ENCODE results near the gene BBS7. TPM values are rescaled to one million over a fixed set of nuclear protein-coding genes. Genes with fewer than 3 reads are reported as not detected.

BBS7 gene
- total and polyA plus RNA-seq, 2 of the 13 experiments (the other 11 are each of a cell fraction or from before 2014, with no cell fraction given) = 9.0 to 15.7 TPM

- BruUV-seq (replicated peaks) = no TSS peak
- no peak for ATAC-seq
- WGBS (ENCODE audit: low lambda C conversion rate) = 90% methylated on average over 6 of the region's 6 CpGs
- ChIA-PET CTCF (ENCODE audit: low intra/inter-chr PET ratio, low total read pairs) (no interaction called here), POLR2A (no interaction called here)
- no peaks in the 10 kb centered on the region for H3K27me3 ChIP-seq (ENCODE audit: control insufficient read depth in 1 of 2, insufficient read depth in 2 of 2, low read length in 2 of 2)
- no peaks in the 10 kb centered on the region for H3K4me1 ChIP-seq (ENCODE audit: insufficient read depth, low read length)
- H3K27ac ChIP-seq (ENCODE audit: extremely low read length, insufficient read depth, low read length) = no peak overlapping the region
- H3K9me3 ChIP-seq (ENCODE audit: low read length) = no peaks in the 10 kb centered on the region
- in situ Hi-C loops (cut with HindIII; ENCODE audit: extremely low pct_ligation_motif_present, low pct_unique_long_range_greater_than_20kb) = no loop called here
- H4K20me1 ChIP-seq (ENCODE audit: insufficient read depth, low read length) = no peaks in the 10 kb centered on the region
- FAIRE-seq = no peak
- peaks cover 1 to 9% of the 10 kb centered on the region in 2 experiments; a peak in 2 of 5 replicates for H3K36me3 ChIP-seq (replicated peaks in 1 of 2; ENCODE audit: control insufficient read depth in 1 of 2, insufficient read depth in 2 of 2, low read length in 2 of 2)
- no peak overlapping the region for H3K9ac ChIP-seq (ENCODE audit: insufficient read depth, low read depth, low read length)
- H3K79me2 ChIP-seq (ENCODE audit: insufficient read depth, low read length) = no peaks in the 10 kb centered on the region
- no peak overlapping the region for H3K4me3 ChIP-seq (replicated peaks in 1 of 3; ENCODE audit: insufficient read depth in 1 of 3, low read depth in 2 of 3, low read length in 3 of 3)
- no peak overlapping the region for H3K4me2 ChIP-seq (ENCODE audit: low read depth, low read length)
- TF ChIP-seq CEBPB (IDR thresholded peaks at IDR 0.05; ENCODE audit: borderline replicate concordance, low read depth, low read length) (no peak), ZNF225 (CRISPR knock-in tag; IDR thresholded peaks at IDR 0.05) (no peak), ZNF337 (CRISPR knock-in tag; IDR thresholded peaks at IDR 0.05; ENCODE audit: borderline replicate concordance, low read depth) (no peak), ZNF841 (CRISPR knock-in tag; IDR thresholded peaks at IDR 0.05; ENCODE audit: borderline replicate concordance) (no peak), ZNF772 (CRISPR knock-in tag; IDR thresholded peaks at IDR 0.05) (no peak), ZNF773 (CRISPR knock-in tag; IDR thresholded peaks at IDR 0.05; ENCODE audit: borderline replicate concordance) (no peak), SNRNP70 (IDR thresholded peaks at IDR 0.05; ENCODE audit: low read depth, low read length) (no peak), GFI1 (CRISPR knock-in tag; IDR thresholded peaks at IDR 0.05; ENCODE audit: borderline replicate concordance) (no peak), SALL2 (CRISPR knock-in tag; IDR thresholded peaks at IDR 0.05) (no peak), MTF2 (CRISPR knock-in tag; IDR thresholded peaks at IDR 0.05; ENCODE audit: borderline replicate concordance) (no peak), ZBTB46 (CRISPR knock-in tag; IDR thresholded peaks at IDR 0.05; ENCODE audit: borderline replicate concordance) (no peak)
- TF ChIP-seq, protein P1, sequence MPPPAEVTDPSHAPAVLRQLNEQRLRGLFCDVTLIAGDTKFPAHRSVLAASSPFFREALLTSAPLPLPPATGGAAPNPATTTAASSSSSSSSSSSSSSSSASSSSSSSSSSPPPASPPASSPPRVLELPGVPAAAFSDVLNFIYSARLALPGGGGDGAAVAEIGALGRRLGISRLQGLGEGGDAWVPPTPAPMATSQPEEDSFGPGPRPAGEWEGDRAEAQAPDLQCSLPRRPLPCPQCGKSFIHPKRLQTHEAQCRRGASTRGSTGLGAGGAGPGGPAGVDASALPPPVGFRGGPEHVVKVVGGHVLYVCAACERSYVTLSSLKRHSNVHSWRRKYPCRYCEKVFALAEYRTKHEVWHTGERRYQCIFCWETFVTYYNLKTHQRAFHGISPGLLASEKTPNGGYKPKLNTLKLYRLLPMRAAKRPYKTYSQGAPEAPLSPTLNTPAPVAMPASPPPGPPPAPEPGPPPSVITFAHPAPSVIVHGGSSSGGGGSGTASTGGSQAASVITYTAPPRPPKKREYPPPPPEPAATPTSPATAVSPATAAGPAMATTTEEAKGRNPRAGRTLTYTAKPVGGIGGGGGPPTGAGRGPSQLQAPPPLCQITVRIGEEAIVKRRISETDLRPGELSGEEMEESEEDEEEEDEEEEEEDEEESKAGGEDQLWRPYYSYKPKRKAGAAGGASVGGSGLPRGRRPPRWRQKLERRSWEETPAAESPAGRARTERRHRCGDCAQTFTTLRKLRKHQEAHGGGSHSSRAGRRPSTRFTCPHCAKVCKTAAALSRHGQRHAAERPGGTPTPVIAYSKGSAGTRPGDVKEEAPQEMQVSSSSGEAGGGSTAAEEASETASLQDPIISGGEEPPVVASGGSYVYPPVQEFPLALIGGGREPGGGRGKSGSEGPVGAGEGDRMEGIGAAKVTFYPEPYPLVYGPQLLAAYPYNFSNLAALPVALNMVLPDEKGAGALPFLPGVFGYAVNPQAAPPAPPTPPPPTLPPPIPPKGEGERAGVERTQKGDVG (CRISPR knock-in tag; IDR thresholded peaks at IDR 0.05; ENCODE audit: borderline replicate concordance) = no peak
- TF ChIP-seq, protein P2, sequence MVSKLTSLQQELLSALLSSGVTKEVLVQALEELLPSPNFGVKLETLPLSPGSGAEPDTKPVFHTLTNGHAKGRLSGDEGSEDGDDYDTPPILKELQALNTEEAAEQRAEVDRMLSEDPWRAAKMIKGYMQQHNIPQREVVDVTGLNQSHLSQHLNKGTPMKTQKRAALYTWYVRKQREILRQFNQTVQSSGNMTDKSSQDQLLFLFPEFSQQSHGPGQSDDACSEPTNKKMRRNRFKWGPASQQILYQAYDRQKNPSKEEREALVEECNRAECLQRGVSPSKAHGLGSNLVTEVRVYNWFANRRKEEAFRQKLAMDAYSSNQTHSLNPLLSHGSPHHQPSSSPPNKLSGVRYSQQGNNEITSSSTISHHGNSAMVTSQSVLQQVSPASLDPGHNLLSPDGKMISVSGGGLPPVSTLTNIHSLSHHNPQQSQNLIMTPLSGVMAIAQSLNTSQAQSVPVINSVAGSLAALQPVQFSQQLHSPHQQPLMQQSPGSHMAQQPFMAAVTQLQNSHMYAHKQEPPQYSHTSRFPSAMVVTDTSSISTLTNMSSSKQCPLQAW (CRISPR knock-in tag; IDR thresholded peaks at IDR 0.05) = no peak
- TF ChIP-seq, protein P3, sequence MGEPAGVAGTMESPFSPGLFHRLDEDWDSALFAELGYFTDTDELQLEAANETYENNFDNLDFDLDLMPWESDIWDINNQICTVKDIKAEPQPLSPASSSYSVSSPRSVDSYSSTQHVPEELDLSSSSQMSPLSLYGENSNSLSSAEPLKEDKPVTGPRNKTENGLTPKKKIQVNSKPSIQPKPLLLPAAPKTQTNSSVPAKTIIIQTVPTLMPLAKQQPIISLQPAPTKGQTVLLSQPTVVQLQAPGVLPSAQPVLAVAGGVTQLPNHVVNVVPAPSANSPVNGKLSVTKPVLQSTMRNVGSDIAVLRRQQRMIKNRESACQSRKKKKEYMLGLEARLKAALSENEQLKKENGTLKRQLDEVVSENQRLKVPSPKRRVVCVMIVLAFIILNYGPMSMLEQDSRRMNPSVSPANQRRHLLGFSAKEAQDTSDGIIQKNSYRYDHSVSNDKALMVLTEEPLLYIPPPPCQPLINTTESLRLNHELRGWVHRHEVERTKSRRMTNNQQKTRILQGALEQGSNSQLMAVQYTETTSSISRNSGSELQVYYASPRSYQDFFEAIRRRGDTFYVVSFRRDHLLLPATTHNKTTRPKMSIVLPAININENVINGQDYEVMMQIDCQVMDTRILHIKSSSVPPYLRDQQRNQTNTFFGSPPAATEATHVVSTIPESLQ (CRISPR knock-in tag; conservative IDR thresholded peaks at IDR 0.05) = no peak
- intact Hi-C loops (cut with micrococcal nuclease; ENCODE audit: unreplicated experiment) = no loop called here
- H2AFZ ChIP-seq (ENCODE audit: low read length) = no peak overlapping the region
- no peak for DNase-seq (ENCODE audit: low spot score)
Observed at GRCh38 chr4:121846662-121847061, 23.6 kb downstream of the BBS7 start.

Data from HepG2 (cell line).